HS-5 (cell line): ENCODE measurements around the gene SPATS2.
"Not testable (repeated sequence)": the region's sequence is repeated elsewhere in the genome, so short reads cannot be mapped to it uniquely, and the experiment has no call there.

Source experiments
- DNase-seq: peaks from one replicate; pipeline ENCODE4 v3.0.0-alpha.2; 2012; ENCODE audit warnings: low read depth

The SPATS2 gene

DNA sequence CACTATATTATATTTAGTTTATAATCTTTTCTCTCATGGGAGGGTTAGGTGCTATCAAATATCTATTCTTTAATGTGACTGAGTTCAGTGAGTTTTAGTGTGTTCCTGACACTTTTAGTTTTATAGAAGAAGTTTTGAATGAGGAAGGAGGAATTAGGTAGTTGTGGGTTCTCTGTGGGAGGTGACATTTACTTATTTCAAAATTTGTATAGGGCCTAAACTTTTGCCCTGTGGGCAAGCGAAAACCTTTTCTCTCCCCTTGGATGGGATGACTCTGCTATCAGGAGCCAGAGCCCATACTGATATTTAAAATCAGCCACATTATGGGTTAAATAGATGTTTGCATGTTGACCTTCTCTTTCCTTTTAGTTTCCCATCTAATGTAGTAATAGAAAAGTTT, 43.6 kb downstream of the SPATS2 start:
- DNase-seq: no peak

DNA sequence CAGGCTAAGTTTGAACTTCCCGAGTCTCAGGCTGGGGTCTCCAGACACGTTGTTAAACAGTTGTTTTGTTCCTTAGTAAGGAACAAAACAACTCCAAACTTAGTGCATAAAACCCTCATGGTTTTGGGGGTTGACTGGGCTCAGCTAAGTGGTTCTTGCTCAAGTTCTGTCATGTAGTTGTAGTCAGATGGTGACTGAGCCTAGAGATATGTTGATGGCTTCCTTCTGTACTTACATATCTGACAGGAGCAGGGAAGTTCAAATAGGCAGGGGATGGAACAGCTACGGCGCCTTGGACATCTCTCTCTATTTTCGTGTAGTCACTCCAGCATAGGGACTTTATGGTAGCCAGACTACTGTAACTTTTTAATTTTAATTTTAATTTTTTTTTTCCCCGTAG, 45.7 kb downstream of the SPATS2 start:
- DNase-seq: no peak

DNA sequence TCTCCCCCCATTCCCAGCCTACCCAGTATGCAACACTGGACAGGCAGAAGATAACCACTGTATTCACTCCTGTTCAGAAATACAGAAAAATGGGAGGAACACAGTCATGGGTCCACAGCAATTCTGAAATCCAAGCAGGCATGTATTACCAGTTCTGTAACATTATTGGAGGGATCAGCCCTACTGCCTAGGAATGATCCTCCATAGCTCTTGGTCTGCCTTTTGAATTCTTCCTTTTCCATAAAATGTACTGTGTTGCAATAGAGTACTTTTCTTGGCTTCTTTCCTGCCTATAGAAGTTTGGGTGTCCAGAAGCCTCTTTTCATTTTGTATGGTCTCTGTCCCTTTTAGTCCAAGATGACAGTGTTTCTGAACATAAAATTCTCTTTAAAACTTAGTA, 46.5 kb downstream of the SPATS2 start:
- no peak for DNase-seq

DNA sequence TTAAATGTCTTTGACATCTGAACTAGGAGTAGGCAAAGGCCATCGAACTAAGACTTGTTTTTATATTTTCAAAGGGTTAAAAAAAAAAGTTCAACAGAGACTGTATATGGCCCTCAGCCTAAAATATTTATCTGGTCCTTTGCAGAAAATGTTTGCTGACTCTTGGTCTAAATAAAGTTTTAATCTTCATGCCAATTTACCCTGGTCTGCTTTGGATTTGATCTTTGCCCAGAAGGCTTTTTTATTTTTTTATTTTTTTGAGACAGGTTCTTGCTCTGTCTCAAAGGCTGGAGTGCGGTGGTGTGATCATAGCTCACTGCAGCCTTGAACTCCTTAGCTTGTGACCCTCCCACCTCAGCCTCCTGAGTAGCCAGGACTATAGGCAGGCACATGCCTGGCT, 47.1 kb downstream of the SPATS2 start:
- no peak for DNase-seq

DNA sequence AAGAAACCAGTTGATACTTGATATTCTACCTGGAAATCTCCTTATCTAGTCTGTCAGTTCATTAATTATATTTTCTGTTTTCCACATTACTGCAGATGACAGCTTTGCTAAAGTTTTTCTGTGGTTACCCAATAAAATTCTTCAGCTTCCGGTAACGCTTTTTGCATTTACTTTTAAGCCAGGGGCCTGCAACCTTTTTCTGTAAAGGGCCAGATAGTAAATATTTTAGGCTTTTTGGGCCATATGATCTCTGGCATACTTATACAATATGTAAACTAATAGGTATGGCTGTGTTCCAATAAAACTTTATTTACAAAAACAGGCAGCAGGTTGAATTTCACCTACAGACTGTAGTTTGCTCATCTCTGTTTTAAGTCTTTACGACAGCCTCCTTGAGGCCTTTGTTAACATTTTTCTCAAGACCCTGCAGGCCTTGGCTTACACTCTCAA, 48.3 kb downstream of the SPATS2 start:
- DNase-seq: no peak

DNA sequence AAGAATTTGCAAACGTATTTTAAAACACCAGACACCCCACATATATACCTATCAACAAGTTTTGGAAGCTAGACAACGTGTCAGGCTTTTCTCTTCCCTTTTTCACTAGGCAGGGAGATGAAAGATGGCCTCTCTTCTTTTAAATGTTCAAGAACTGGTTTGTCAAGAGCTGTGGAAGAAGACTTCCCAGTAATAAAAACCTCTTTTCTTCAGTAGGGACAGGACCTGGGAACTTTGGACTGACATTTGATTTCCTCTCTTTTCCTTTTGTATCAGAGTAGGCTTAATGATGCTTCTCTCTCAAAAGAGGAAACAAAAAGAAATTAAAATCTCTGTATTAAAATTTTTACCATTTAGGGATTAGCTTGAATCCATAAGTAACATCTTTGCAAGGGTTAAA, 49.6 kb downstream of the SPATS2 start:
- DNase-seq: no peak

DNA sequence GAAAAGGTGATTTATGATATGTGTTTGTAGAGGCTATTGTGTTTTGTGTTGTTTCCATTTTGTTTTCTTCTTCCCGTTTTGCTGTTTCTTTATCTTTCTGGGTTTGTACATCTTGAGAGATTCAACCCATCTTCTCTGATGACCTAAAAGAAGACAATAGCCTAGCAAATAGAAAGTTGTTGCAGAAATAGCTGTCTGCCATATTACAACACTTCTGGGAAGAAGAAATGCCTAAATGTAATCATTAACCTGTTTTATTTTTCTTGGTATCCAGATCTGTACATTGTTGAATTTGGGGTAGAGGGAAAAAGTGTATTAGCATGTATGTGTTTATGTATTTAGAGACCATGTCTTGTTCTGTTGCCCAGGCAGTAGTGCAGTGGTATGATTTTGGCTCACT, 50.3 kb downstream of the SPATS2 start:
- no peak for DNase-seq

DNA sequence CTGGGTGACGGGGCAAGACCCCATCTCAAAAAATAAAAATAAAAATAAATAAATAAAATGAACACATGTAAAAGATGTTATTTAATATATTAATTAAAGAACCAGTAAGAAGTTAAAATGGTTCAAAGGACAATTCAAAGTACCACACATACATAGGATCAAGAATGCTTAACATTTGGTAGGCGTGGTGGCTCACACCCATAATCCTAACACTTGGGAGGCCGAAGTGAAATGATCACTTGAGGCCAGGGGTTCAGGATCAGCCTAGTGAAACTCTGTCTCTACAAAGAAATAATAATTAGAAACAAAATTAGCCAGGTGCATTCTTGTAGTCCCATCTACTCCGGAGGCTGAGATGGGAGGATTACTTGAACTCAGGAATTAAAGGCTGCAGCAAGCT, 53.3 kb downstream of the SPATS2 start:
- no peak for DNase-seq

DNA sequence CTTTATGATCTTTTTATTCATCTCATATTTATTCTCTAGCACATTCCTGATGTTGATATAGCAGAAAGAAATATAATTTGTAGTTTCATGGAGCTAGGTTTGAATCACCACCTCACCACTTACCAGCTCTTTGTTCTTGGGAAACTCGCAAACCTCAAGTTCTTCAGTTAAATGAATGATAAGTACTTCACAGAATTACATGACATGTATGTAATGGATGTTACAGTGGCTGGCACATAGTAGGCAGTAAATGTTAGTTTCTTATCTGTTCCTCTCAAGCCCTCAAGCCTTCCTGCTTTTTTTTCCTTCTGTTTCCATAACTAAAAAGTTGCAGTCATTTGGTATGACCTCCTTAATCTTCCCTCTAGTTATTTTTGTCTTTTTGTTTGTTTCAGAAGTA, 54.9 kb downstream of the SPATS2 start:
- no peak for DNase-seq

DNA sequence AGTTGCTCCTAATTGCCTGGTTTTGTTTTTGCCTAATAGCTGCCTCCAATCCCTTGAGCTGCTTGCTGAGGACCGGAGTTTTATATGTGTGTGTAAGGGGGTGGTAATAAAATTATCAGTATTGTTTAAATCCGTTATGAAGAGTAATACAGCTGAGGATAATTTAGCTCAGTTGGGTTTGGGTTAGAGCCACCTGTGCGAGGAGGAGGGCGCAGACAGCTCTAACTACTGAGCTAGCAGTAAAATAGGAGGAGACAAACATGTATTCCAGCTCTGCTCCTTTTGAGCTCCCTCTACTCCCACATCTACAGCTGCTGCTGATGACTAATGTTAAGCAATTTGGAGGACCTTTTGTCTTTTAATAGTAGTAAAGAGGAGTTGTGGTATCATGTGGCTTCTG, 61.5 kb downstream of the SPATS2 start:
- DNase-seq: peak; percentile 16

DNA sequence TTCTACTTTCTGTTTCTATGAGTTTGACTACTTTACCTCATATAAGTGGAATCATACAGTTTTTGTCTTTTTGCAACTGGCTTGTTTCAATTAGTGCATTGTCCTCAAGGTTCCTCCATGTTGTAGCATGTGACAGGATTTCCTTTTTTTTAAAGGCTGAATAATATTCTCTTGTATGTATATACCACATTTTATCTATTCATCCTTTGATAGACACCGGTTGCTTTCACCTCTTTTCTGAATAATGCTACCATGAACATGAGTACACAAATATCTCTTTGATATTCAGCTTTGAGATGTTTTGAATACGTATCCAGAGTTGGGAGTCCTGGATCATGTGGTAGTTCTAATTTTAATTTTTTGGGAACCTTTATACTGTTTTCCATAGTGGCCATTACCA, 65.4 kb downstream of the SPATS2 start:
- DNase-seq: no peak

DNA sequence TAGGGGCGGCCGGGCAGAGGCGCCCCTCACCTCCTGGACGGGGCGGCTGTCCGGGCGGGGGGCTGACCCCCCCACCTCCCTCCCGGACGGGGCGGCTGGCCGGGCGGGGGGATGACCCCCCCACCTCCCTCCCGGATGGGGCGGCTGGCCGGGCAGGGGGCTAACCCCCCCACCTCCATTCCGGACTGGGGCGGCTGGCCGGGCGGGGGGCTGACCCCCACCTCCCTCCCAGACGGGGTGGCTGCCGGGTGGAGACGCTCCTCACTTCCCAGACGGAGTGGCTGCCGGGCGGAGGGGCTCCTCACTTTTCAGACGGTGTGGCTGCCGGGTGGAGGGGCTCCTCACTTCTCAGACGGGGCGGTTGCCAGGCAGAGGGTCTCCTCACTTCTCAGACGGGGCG, 69.5 kb downstream of the SPATS2 start:
- DNase-seq: not testable (repeated sequence)

DNA sequence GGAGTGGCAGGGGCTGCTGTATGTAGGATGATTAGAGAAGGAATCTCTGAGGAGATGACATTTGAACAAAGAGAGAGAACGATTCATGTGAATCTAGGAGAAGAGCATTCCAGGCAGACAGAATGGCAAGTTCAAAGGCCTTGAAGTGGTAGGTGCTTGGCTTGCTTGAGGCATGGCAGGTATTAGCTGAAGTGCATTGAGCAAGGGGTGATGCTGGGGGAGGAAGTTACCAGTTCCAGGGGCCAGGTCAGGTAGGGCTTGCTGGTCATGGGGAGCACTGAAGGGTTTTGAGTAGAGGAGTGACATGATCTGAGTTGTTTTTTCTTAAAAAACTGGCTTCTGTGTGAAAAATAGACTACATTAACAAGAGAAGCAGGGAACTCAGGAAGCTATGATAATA, 71.8 kb downstream of the SPATS2 start:
- no peak for DNase-seq

DNA sequence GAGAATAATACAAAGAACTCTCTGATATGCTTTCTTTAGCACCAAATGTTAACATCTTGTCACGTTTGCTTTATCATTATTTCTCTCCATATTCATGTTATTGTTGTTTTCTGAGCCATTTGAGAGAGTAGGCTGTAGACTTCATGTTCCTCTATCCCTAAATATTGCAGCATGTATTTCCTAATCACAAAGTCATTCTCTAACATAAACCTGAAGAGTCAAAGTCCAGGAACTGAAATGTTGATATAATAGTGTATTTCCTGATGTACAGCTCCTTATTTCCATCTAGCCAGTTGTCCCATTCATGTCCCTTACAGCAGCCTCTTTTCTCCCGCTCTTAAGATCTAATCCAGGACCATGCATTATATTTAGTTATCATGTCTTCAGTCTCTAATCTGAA, 72.8 kb downstream of the SPATS2 start:
- no peak for DNase-seq

DNA sequence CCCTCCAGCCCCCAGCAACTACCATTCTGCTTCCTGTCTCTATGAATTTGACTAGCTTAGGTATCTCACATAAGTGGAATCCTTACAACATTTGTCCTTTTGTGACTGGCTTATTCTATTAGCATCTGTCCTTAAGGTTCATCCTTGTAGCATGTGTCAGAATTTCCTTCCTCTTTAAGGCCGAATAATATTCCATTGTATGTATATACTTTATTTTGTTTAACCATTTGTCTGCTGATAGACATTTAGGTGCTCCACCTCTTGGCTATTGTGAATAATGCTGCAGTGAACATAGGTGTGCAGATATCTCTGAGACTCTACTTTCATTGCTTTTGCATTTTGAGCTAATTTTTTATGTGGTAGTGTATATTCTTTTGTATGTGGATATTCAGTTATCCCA, 75.7 kb downstream of the SPATS2 start:
- DNase-seq: no peak

DNA sequence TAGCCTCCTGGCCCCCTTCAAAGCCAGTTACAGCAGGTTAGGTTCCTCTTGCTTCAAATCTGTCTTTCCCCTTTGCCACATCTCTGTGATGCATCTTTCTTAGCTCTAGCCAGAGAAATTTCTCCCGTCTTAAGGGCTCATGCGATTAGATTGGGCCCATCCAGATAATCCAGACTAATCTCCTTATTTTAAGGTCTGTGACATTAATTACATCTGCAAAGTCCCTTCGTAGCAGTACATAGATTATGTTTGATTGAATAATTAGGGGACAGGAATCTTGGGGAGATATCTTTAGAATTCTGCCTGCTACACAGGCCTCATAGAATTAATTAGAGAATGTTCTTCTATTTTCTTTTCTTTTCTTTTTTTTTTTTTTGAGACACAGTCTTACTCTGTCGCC, 79.3 kb downstream of the SPATS2 start:
- DNase-seq: no peak

DNA sequence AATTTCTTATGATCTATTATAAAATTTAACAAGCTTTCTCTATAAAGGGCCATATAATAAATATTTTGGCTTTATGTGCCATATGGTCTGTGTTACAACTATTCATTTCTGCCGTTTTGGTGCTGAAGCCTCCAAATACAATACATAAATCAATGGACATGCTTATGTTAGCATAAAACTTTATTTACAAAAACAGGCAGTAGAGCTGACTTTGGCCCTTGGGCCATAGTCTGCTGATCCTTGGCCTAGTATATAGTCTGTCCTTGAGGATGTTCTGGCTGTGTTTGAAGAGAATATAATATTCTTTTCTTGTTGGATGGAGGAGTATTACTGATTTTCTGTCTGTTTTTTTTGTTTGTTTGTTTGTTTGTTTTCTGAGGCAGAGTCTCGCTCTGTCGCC, 81.6 kb downstream of the SPATS2 start:
- DNase-seq: no peak

DNA sequence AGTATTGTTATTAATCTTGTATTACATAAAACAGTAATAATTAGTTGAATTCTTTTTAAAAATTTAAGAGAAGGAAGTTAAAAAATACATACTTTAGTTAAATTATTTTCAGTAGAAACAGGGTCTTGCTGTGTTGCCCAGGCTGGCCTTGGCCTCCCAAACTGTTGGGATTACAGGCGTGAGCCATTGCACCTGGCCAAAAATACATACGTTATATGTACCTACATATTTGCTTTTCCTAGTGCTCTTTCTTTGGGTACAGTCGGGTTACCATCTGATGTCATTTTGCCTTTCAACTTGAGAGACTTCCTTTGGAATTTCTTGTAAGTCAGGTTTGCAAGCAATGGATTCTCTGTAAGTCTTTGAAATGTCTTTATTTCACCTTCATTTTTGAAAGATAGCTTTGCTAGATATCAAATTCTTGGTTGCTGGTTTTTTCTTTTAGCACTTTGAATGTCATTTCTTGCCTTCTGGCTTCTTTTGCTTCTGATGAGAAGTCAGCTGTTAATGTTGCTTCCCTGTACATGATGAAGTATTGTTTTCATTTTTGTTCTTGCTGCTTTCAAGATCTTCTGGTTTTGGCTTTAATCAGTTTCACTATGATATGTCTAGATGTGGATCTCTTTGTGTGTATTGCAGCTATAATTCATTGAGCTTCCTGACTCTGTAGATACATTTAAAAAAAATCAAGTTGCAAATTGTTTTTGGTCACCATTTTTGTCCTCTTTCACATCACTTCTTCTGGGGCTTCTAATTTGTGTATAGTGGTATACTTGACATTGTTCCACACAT, 84.4 kb downstream of the SPATS2 start:
- DNase-seq: no peak

DNA sequence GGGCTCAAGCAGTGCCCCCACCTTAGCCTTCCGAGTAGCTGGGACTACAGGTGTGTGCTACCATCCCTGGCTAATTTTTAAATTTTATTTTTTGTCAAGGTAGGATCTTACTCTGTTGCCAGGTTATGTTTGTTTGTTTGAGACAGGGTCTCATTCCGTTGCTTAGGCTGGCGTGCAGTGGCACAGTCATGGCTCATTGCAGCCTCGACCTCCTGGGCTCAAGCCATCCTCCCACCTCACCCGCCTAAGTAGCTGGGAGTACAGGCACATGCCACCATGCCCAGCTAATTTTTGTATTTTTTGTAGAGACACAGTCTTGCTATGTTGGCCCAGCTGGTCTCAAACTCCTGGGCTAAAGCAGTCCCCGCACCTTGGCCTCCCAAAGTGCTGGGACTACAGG, 88.2 kb downstream of the SPATS2 start:
- no peak for DNase-seq

DNA sequence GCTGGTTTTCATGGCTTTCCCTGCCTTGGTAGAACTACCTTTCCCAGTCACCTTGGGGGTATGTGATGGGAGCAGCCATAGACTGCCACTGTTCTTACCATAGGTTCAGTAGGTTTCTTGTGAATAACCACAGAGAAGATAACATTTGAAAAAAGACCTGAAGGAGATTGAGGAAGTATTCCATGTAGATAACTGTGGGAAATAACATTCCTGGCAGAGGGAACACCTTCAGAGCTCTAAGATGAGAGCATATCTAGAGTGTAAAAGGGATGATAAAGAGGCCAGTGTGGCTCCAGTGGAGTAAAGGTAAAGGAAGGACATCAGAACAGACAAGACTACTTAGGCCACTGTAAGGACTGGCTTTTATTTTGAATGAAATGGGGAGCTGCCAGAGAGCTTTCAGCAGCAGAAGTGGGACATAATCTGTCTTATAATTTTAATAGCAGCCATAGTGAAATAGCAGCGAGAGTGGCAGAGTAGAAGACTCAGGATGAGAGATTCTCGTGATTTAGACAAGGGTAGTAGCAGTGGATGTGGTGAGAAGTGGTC, 88.9 kb downstream of the SPATS2 start:
- DNase-seq: no peak

DNA sequence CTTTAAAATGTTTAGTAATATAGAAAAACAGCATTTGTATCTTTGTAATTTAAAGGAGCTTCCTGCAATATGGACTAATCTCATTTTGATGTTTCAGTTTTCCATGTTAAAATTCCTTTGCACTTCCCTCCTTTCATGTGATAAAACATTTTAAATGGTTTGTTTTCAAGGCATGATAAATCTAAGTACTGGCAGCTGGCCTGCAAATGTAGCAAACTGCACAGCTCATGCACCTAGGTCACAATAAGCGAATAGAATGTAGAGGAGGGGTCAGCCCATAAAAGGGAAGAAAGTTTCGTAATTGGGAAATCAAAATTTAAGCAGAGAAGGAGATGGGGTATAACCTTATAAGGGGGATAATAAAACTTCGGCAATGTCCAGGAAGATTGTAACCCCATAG, 91.6 kb downstream of the SPATS2 start:
- DNase-seq: no peak

DNA sequence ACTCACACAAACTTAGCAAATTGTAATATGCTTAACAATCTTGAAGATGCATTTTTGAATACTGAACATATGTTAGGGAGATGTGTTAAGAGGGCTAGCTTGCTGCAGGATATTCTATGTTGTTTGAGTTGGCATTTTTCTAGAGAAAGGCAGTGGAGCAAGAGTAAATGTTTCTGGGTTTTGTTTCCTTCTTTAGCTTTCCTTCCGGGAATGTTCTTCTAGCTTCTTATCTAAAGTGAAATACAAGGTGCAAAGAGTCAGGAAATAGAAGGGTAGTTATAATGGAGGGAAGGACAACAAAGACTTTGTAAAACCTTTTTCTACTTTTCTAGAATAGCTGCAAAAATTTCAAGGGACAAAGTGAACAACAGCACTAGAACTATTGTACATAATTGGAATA, 94.0 kb downstream of the SPATS2 start:
- no peak for DNase-seq

DNA sequence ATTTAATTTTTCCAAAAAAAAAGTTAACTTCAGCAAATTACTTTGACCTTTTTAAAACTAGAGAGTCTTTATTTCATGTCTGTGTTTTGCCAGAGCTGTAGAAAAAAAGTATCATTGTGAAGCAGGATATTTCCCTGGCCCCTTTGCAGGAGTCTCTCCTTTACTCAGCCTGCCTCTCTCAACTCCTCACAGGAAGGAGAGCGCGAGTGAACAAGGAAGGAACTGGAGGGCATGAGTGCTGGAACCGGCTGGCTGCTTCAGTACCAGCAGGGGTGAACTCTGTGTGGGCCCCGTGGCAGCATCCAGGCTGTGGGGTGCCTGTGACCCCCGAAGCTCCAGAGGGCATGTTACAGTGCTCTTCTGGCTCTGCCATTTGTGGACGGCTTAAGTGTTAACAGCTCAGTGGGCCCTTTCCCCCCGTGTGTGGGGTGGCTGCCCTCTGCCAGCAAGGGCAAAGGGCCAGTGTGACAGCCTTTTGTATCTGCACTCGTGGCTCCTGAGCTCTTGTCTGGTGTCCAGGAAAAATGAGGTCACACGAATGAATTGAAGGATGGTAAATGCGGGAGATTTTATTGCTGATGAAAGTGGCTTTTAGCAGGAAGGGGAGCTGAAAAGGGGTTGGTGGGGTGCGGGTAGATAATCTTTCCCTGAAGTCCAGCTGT, 95.0 kb downstream of the SPATS2 start:
- no peak for DNase-seq

DNA sequence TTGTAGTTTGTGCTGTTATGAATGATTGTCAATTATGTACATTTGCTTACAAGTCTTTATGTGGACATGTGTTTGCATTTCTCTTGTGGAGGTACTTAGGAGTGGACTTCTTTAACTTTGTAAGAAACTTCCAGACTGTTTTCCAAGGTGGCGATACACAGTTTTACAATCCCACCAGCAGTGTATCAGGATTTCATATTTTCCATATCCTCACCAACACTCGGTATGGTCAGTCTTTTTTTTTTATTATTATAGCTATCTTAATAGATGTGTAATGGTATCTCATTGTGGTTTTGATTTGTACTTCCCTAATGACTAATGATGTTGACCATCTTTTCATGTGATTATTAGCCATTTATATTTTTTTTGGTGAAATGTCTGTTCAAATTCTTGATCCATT, 97.9 kb downstream of the SPATS2 start:
- no peak for DNase-seq
